Neural progenitor cell (in vitro differentiated cells): ENCODE results near the gene DLEU7. TPM values are rescaled to one million over a fixed set of nuclear protein-coding genes. Genes with fewer than 3 reads are reported as not detected.

Experiments
- DNase-seq: peaks from one replicate; pipeline ENCODE4 v3.0.0-alpha.2; 2016; ENCODE audit warnings: low spot score
- H2AFZ ChIP-seq: fragments of 200-600 bp; sonication (generic); replicated peaks from 2 replicates; pipeline ENCODE4 v1.6.1; 2016; ENCODE audit warnings: antibody characterized with exemption
- H3F3A ChIP-seq: fragments of 200-600 bp; sonication (generic); 2 replicates; pipeline ENCODE4 v1.6.1; 2016; ENCODE audit warnings: antibody characterized with exemption, low read depth
- H3K27ac ChIP-seq: fragments of 200-600 bp; sonication (generic); 2 replicates; pipeline ENCODE4 v1.5.1; 2016; ENCODE audit warnings: mild to moderate bottlenecking
- H3K27me3 ChIP-seq: fragments of 200-600 bp; sonication (generic); 2 replicates; pipeline ENCODE4 v1.6.1; 2016; ENCODE audit warnings: mild to moderate bottlenecking, moderate library complexity
- H3K36me3 ChIP-seq: fragments of 200-600 bp; sonication (generic); 2 replicates; pipeline ENCODE4 v1.5.1; 2016
- H3K4me1 ChIP-seq: fragments of 200-600 bp; sonication (generic); 2 replicates; pipeline ENCODE4 v1.6.1; 2016; ENCODE audit warnings: mixed run types
- H3K4me2 ChIP-seq: fragments of 200-600 bp; sonication (generic); 2 replicates; pipeline ENCODE4 v1.6.1; 2016
- H3K4me3 ChIP-seq: fragments of 200-600 bp; sonication (generic); 2 replicates; pipeline ENCODE4 v1.5.1; 2016
- H3K79me2 ChIP-seq: fragments of 200-600 bp; sonication (generic); 2 replicates; pipeline ENCODE4 v1.6.1; 2016; ENCODE audit warnings: low read depth
- H3K9ac ChIP-seq: fragments of 200-600 bp; sonication (generic); 2 replicates; pipeline ENCODE4 v1.6.1; 2016
- H3K9me3 ChIP-seq: fragments of 200-600 bp; sonication (generic); 2 replicates; pipeline ENCODE4 v1.5.1; 2016; ENCODE audit warnings: low read depth
- H4K20me1 ChIP-seq: fragments of 200-600 bp; sonication (generic); 2 replicates; pipeline ENCODE4 v1.6.1; 2016; ENCODE audit warnings: low read depth
- H3K27ac Mint-ChIP-seq: 3 replicates; pipeline ENCODE4 v1.8.0; 2021; ENCODE audit warnings: mixed read lengths
- H3K27me3 Mint-ChIP-seq: 2 replicates; pipeline ENCODE4 v1.8.0; 2022; ENCODE audit warnings: low read depth, mild to moderate bottlenecking, inconsistent platforms, moderate library complexity, mixed read lengths; ENCODE audit not compliant: insufficient read depth
- H3K36me3 Mint-ChIP-seq: 3 replicates; pipeline ENCODE4 v1.8.0; 2021; ENCODE audit warnings: mixed read lengths
- H3K4me1 Mint-ChIP-seq: 3 replicates; pipeline ENCODE4 v1.8.0; 2021; ENCODE audit warnings: mixed read lengths
- H3K4me3 Mint-ChIP-seq: 3 replicates; pipeline ENCODE4 v1.8.0; 2021; ENCODE audit warnings: mild to moderate bottlenecking, moderate library complexity, mixed read lengths
- H3K9me3 Mint-ChIP-seq: 3 replicates; pipeline ENCODE4 v1.8.0; 2020; ENCODE audit warnings: mixed read lengths
- EZH2 ChIP-seq: fragments of 200-600 bp; sonication (generic); IDR thresholded peaks from 2 replicates; pipeline ENCODE4 v1.6.1; 2017; ENCODE audit warnings: antibody characterized with exemption, mild to moderate bottlenecking, moderate library complexity
- EZH2phosphoT487 ChIP-seq: fragments of 200-600 bp; sonication (generic); IDR thresholded peaks from 2 replicates; pipeline ENCODE4 v1.6.1; 2017; ENCODE audit warnings: antibody characterized with exemption
- total RNA-seq: library from RNA; depleted of rRNA; stranded (reverse); fragments of >200 nt; gene quantifications from 2 replicates; pipeline ENCODE4 v1.2.3, GENCODE V29; 2015; ENCODE audit warnings: low replicate concordance
- TF ChIP-seq, protein P1 (sequence below): fragments of 200-600 bp; sonication (generic); IDR thresholded peaks from 2 replicates; pipeline ENCODE4 v1.5.1; 2017; ENCODE audit warnings: antibody characterized with exemption, mild to moderate bottlenecking

The DLEU7 gene
- total RNA-seq, 1 donor from 2014 or later: not detected

DNA sequence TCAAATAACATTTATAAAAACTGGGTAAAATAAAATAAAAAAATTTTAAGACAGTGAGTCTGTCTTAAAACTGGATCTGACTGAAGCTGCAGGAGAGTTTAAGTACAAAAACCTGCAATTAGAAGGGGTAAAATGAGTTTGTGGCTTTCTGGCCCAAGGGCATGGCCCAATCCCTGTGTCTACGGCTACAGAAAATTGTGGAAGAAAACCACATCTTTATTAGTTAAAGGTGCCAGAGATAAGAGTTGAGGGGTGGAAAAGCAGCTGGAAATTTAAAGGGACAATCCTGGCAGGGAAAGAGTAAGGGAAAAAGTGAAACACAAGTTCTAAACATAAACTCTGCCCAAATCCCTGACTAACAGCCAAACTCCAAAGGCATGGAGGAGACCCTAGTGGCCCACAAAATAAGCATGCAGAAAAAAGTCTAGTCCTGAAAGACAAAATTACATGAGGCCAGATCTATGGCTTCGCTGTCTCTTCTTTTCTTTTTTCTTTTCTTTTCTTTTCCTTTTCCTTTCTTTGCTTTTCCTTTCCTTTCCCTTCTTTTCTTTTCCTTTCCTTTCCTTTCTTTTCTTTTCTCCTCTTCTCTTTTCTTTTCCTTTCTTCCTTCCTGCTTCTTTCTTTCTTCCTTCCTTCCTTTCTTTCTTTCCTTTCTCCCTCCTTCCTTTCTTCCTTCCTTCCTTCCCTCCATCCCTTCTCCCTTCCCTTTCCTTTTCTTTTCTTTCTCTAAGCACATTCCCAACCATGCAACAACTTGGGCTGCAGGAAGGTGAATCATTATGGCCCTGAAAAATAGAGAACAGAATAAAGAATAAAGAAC, 23.5 kb upstream of the DLEU7 start:
- peaks cover 11% of the 10 kb centered on the region for H3K9me3 Mint-ChIP-seq
- peak overlapping the region; percentile 32 for H2AFZ ChIP-seq
- no peaks in the 10 kb centered on the region for H3K79me2 ChIP-seq
- peak overlapping the region; percentile 12 for H3K27ac Mint-ChIP-seq
- H3K27me3 Mint-ChIP-seq: no peaks in the 10 kb centered on the region
- H3K4me1 ChIP-seq: peaks cover 6% of the 10 kb centered on the region
- no peak overlapping the region for H3K9ac ChIP-seq
- TF ChIP-seq EZH2 (no peak), EZH2phosphoT487 (no peak)
- TF ChIP-seq, protein P1, sequence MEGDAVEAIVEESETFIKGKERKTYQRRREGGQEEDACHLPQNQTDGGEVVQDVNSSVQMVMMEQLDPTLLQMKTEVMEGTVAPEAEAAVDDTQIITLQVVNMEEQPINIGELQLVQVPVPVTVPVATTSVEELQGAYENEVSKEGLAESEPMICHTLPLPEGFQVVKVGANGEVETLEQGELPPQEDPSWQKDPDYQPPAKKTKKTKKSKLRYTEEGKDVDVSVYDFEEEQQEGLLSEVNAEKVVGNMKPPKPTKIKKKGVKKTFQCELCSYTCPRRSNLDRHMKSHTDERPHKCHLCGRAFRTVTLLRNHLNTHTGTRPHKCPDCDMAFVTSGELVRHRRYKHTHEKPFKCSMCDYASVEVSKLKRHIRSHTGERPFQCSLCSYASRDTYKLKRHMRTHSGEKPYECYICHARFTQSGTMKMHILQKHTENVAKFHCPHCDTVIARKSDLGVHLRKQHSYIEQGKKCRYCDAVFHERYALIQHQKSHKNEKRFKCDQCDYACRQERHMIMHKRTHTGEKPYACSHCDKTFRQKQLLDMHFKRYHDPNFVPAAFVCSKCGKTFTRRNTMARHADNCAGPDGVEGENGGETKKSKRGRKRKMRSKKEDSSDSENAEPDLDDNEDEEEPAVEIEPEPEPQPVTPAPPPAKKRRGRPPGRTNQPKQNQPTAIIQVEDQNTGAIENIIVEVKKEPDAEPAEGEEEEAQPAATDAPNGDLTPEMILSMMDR: no peak
- H3K4me1 Mint-ChIP-seq: peaks cover 9% of the 10 kb centered on the region
- H3K4me3 Mint-ChIP-seq: no peak overlapping the region
- no peak for DNase-seq
- H3K36me3 Mint-ChIP-seq: no peaks in the 10 kb centered on the region
- no peaks in the 10 kb centered on the region for H4K20me1 ChIP-seq
- no peaks in the 10 kb centered on the region for H3K27me3 ChIP-seq
- peaks cover 5% of the 10 kb centered on the region for H3K9me3 ChIP-seq
- no peak overlapping the region for H3K4me3 ChIP-seq
- no peaks in the 10 kb centered on the region for H3K36me3 ChIP-seq
- no peak overlapping the region for H3K27ac ChIP-seq
- H3K4me2 ChIP-seq: no peak overlapping the region
- no peaks in the 10 kb centered on the region for H3F3A ChIP-seq

DNA sequence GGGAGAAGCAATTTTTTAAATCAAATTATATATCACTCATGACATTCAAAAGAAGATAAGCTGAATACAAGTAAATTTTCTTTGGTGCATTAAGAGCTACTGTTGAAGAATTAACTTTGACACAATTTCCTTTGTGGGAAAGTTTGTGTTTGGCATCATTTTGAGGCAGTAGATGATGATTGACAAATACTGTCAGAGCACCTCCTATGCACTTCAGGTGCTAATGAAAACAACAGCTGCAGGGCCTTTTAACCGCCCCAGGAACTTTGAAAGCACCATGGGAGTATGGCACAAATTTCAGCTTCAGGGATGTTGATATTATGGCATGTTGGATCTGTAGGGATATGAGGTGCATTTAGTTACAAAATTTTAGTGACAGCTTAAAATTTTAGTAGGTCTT, 21.0 kb upstream of the DLEU7 start:
- H3K4me1 Mint-ChIP-seq: peaks cover 9% of the 10 kb centered on the region
- no peak for DNase-seq
- no peak overlapping the region for H3K27ac Mint-ChIP-seq
- H2AFZ ChIP-seq: no peak overlapping the region
- H3K27ac ChIP-seq: no peak overlapping the region
- no peak overlapping the region for H3K4me2 ChIP-seq
- no peaks in the 10 kb centered on the region for H4K20me1 ChIP-seq
- H3K4me3 ChIP-seq: no peak overlapping the region
- no peaks in the 10 kb centered on the region for H3K36me3 Mint-ChIP-seq
- no peak overlapping the region for H3K4me3 Mint-ChIP-seq
- no peaks in the 10 kb centered on the region for H3K79me2 ChIP-seq
- H3K9ac ChIP-seq: no peak overlapping the region
- no peaks in the 10 kb centered on the region for H3K27me3 ChIP-seq
- H3K9me3 ChIP-seq: peaks cover 5% of the 10 kb centered on the region
- no peaks in the 10 kb centered on the region for H3K36me3 ChIP-seq
- no peaks in the 10 kb centered on the region for H3K27me3 Mint-ChIP-seq
- TF ChIP-seq EZH2phosphoT487 (no peak), EZH2 (no peak)
- TF ChIP-seq, protein P1: no peak
- no peaks in the 10 kb centered on the region for H3F3A ChIP-seq
- peaks cover 6% of the 10 kb centered on the region for H3K4me1 ChIP-seq
- H3K9me3 Mint-ChIP-seq: peaks cover 24% of the 10 kb centered on the region

DNA sequence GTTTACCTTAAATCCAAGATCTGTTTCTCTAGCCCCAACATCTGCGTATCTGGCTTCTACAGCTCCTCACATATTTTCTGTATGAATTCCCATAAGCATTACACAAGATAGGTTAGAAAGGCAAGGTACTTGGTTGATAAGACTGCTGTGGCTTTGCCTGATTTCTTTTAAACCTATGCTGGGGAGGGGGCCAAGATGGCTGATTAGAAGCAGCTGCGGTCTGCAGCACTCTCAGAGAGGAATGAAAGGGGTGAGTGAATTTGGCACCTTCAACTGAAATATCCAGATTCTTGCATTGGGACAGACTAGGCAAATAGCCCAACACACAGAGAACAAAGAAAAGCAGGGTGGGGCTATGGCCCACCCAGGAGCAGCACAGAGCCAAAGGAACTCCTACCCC, 12.2 kb upstream of the DLEU7 start:
- Histone ChIP-seq H3K9me3 (peaks cover 14% of the 10 kb centered on the region), H3K27me3 (no peaks in the 10 kb centered on the region), H3K36me3 (no peaks in the 10 kb centered on the region), H3K9ac (no peak overlapping the region), H4K20me1 (no peaks in the 10 kb centered on the region), H3K4me3 (no peak overlapping the region), H3K4me2 (no peak overlapping the region), H3K79me2 (no peaks in the 10 kb centered on the region), H2AFZ (no peak overlapping the region), H3F3A (no peaks in the 10 kb centered on the region), H3K27ac (no peak overlapping the region), H3K4me1 (no peaks in the 10 kb centered on the region)
- Mint-ChIP-seq H3K27me3 (no peaks in the 10 kb centered on the region), H3K4me3 (no peak overlapping the region), H3K9me3 (peaks cover 30% of the 10 kb centered on the region), H3K36me3 (no peaks in the 10 kb centered on the region), H3K4me1 (no peaks in the 10 kb centered on the region), H3K27ac (no peak overlapping the region)
- TF ChIP-seq EZH2 (no peak), EZH2phosphoT487 (no peak)
- TF ChIP-seq, protein P1: no peak
- DNase-seq: no peak
